Esophagus muscularis mucosa (tissue), 3 donors: ENCODE measurements around the gene MGAT2.

Experiments used
- CTCF ChIP-seq, 3 experiments: fragments of 200-600 bp in 2 of 3; fragments of 450-650 bp in 1 of 3; sonication (generic) in 2 of 3; IDR thresholded peaks; one replicate each; pipeline ENCODE4 v1.5.1; 2017 to 2019; ENCODE audit warnings: antibody characterized with exemption in 3 of 3, mild to moderate bottlenecking in 2 of 3, moderate library complexity in 1 of 3
- POLR2A ChIP-seq: fragments of 450-650 bp; IDR thresholded peaks from one replicate; pipeline ENCODE4 v1.6.1; 2017; ENCODE audit warnings: antibody characterized with exemption, moderate library complexity, mild to moderate bottlenecking, low read depth

- TF ChIP-seq CTCF (IDR thresholded peaks at IDR 0.05), result no peak
- no peak for TF ChIP-seq POLR2A
Measured at GRCh38 chr14:49598485-49599300, 21.9 kb upstream of the MGAT2 start, which contains the start of gene LRR1.
